ENCODE results near the gene IL6R. TPM values are rescaled to one million over a fixed set of nuclear protein-coding genes. Genes with fewer than 3 reads are reported as not detected.

Gene IL6R
- total and polyA plus RNA-seq, 2 donors (not counting 1 experiment from before 2014, with no cell fraction given): 3.5 to 5.3 TPM

DNA sequence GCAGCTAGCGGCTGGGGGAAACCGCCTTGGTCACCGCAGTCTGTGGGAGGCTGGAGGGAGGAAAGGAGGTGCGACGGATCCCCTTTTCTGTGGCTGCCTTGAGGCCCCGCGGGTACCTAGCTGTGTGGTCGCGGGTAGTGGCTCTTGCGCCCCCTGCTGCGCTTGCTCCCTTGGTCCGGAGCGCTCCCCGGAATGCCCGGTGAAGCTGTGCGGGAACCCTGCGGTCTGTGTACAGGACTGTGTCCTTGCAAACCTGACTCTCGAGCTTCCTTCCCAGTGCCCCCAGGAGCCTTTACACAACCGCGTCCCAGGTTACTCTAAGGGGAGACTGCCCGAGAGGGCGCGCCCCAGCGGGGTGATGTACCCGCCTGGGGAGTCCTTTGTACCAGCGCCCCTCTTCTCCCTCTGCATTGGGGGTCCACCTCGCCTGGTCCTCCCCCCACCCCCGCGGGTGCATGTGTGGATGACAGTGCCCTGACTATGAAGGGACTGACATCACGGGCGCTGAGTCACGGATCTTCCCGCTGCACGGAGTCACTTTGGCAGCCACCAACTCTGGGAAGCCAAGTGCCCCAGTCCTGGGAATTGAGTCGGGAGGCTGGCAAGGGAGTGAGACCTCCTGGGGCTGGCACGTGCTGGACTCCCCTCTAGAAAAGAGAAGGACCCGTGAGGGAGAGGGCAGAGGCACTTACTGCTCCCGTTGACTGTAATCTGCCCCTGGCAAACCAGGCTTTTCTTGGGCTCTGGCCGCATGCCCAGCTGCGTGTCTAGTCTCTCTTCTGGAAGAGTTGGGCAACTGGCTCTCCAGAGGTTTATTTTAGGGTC is 816 bp downstream of the IL6R start:
- peak overlapping the region; percentile 75 for H2AFZ ChIP-seq (ENCODE audit: insufficient read depth, low read depth, low read length, poor library complexity, severe bottlenecking)
- Mint-ChIP-seq H3K4me3 (peak overlapping the region; percentile 78), H3K27ac (peak overlapping the region; percentile 69), H3K27me3 (no peaks in the 10 kb centered on the region), H3K4me1 (peaks cover 58% of the 10 kb centered on the region), H3K9me3 (ENCODE audit: insufficient read depth) (no peaks in the 10 kb centered on the region)
- peak overlapping the region; percentile 64 for H3K9ac ChIP-seq (ENCODE audit: low read length)
- DNase-seq (peak; percentile 69), ATAC-seq (ENCODE audit: low read depth) (peak; percentile 18)
- peaks cover 47 to 75% of the 10 kb centered on the region in 2 donors for H3K4me1 ChIP-seq (ENCODE audit: control insufficient read depth in 2 of 2, insufficient read depth in 2 of 2, low read length in 2 of 2)
- ChIA-PET CTCF (interaction anchor here (0.6 to 1.7 kb wide), 7 partner anchors 10 to 71 kb away, joined by 3 to 10 read pairs (median 3); no protein-coding TSS in a partner anchor), POLR2A (interaction anchor here (0.6 to 0.7 kb wide), 2 partner anchors 19 to 186 kb away, joined by 3 read pairs; a partner anchor contains a TSS)
- no peaks in the 10 kb centered on the region for H3K79me2 ChIP-seq (ENCODE audit: control insufficient read depth, insufficient read depth, low read length)
- peaks cover 0 to 16% (median 3%) of the 10 kb centered on the region in 4 experiments for H3K27me3 ChIP-seq (replicated peaks in 1 of 4; ENCODE audit: control extremely low read depth in 1 of 4, control insufficient read depth in 3 of 4, insufficient read depth in 4 of 4, low read length in 3 of 4)
- H3K4me3 ChIP-seq (ENCODE audit: control extremely low read depth in 1 of 5, extremely low read depth in 1 of 5, insufficient read depth in 1 of 5, low read depth in 2 of 5, low read length in 4 of 5): peak overlapping the region; percentile 32 to 65 (median 61)
- H3K4me2 ChIP-seq (replicated peaks; ENCODE audit: low read depth, low read length, poor library complexity, severe bottlenecking): peak overlapping the region; percentile 90
- no peaks in the 10 kb centered on the region for H3K9me3 ChIP-seq (ENCODE audit: control extremely low read depth in 1 of 3, control insufficient read depth in 2 of 3, insufficient read depth in 1 of 3, low read length in 2 of 3)
- H3K36me3 ChIP-seq (replicated peaks in 1 of 2; ENCODE audit: control extremely low read depth in 1 of 2, control insufficient read depth in 1 of 2, extremely low read depth in 1 of 2, insufficient read depth in 2 of 2, low read length in 1 of 2): no peaks in the 10 kb centered on the region
- WGBS (ENCODE audit: insufficient coverage): 5% methylated on average over 37 of the region's 40 CpGs
- intact Hi-C loops (cut with micrococcal nuclease): loop anchor here (2.0 to 10.0 kb wide), 3 partner anchors 36 to 81 kb away; partner anchors contain the start of genes AQP10 and ATP8B2
- TF ChIP-seq EZH2 (IDR thresholded peaks at IDR 0.05; ENCODE audit: borderline replicate concordance, insufficient read depth, low read depth, low read length, poor library complexity, severe bottlenecking): no peak
- TF ChIP-seq, protein P1, sequence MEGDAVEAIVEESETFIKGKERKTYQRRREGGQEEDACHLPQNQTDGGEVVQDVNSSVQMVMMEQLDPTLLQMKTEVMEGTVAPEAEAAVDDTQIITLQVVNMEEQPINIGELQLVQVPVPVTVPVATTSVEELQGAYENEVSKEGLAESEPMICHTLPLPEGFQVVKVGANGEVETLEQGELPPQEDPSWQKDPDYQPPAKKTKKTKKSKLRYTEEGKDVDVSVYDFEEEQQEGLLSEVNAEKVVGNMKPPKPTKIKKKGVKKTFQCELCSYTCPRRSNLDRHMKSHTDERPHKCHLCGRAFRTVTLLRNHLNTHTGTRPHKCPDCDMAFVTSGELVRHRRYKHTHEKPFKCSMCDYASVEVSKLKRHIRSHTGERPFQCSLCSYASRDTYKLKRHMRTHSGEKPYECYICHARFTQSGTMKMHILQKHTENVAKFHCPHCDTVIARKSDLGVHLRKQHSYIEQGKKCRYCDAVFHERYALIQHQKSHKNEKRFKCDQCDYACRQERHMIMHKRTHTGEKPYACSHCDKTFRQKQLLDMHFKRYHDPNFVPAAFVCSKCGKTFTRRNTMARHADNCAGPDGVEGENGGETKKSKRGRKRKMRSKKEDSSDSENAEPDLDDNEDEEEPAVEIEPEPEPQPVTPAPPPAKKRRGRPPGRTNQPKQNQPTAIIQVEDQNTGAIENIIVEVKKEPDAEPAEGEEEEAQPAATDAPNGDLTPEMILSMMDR (IDR thresholded peaks at IDR 0.05): no peak
- H4K20me1 ChIP-seq (ENCODE audit: control insufficient read depth, insufficient read depth, low read length, poor library complexity, severe bottlenecking): peaks cover 4% of the 10 kb centered on the region
- peak overlapping the region in 1 of 2 donors; percentile 35 for H3K27ac ChIP-seq (ENCODE audit: low read length in 2 of 2)

DNA sequence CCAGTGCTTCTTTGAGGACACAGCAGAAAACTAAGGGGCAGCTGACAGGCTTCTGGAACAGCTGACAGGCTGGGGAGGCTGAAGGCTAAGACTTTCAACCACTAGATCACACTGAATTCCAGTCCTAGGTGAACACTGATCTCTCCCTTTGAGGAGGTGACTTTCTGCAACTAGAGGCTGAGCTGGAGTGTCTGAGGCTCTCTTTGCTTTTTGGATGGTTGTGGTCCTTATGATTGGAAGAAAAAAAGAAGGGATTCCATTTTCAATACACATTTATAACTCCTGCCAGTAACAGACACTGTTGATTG is 1.4 kb downstream of the IL6R start:
- Histone ChIP-seq H3K9me3 (ENCODE audit: control extremely low read depth in 1 of 3, control insufficient read depth in 2 of 3, insufficient read depth in 1 of 3, low read length in 2 of 3) (no peaks in the 10 kb centered on the region), H3K36me3 (replicated peaks in 1 of 2; ENCODE audit: control extremely low read depth in 1 of 2, control insufficient read depth in 1 of 2, extremely low read depth in 1 of 2, insufficient read depth in 2 of 2, low read length in 1 of 2) (no peaks in the 10 kb centered on the region), H4K20me1 (ENCODE audit: control insufficient read depth, insufficient read depth, low read length, poor library complexity, severe bottlenecking) (peaks cover 4% of the 10 kb centered on the region), H3K4me2 (replicated peaks; ENCODE audit: low read depth, low read length, poor library complexity, severe bottlenecking) (peak overlapping the region; percentile 90), H2AFZ (ENCODE audit: insufficient read depth, low read depth, low read length, poor library complexity, severe bottlenecking) (peak overlapping the region; percentile 75), H3K27me3 (replicated peaks in 1 of 4; ENCODE audit: control extremely low read depth in 1 of 4, control insufficient read depth in 3 of 4, insufficient read depth in 4 of 4, low read length in 3 of 4) (peaks cover 0 to 16% (median 3%) of the 10 kb centered on the region in 4 experiments), H3K4me3 (ENCODE audit: control extremely low read depth in 1 of 5, extremely low read depth in 1 of 5, insufficient read depth in 1 of 5, low read depth in 2 of 5, low read length in 4 of 5) (peak overlapping the region; percentile 32 to 65 (median 61)), H3K4me1 (ENCODE audit: control insufficient read depth in 2 of 2, insufficient read depth in 2 of 2, low read length in 2 of 2) (peaks cover 47 to 75% of the 10 kb centered on the region in 2 donors), H3K27ac (ENCODE audit: low read length in 2 of 2) (no peak overlapping the region), H3K9ac (ENCODE audit: low read length) (peak overlapping the region; percentile 64), H3K79me2 (ENCODE audit: control insufficient read depth, insufficient read depth, low read length) (no peaks in the 10 kb centered on the region)
- H3K27ac Mint-ChIP-seq: peak overlapping the region; percentile 69
- no peaks in the 10 kb centered on the region for H3K27me3 Mint-ChIP-seq
- peak overlapping the region; percentile 78 for H3K4me3 Mint-ChIP-seq
- POLR2A ChIA-PET: interaction anchor here (1.6 to 2.2 kb wide), 2 partner anchors 10 to 14 kb away, joined by 3 to 7 read pairs; no protein-coding TSS in a partner anchor
- no peaks in the 10 kb centered on the region for H3K9me3 Mint-ChIP-seq (ENCODE audit: insufficient read depth)
- CTCF ChIA-PET: interaction anchor here (0.9 to 1.7 kb wide), 3 partner anchors 13 to 72 kb away, joined by 3 to 10 read pairs (median 5); no protein-coding TSS in a partner anchor
- peaks cover 58% of the 10 kb centered on the region for H3K4me1 Mint-ChIP-seq
- no peak for DNase-seq
- intact Hi-C loops (cut with micrococcal nuclease): loop anchor here (5.0 to 10.0 kb wide), 2 partner anchors 36 to 82 kb away; partner anchors contain the start of genes AQP10 and ATP8B2
- ATAC-seq (ENCODE audit: low read depth): no peak
- TF ChIP-seq, protein P1 (IDR thresholded peaks at IDR 0.05): no peak
- no peak for TF ChIP-seq EZH2 (IDR thresholded peaks at IDR 0.05; ENCODE audit: borderline replicate concordance, insufficient read depth, low read depth, low read length, poor library complexity, severe bottlenecking)

All from B cell (primary cell).